Right ventricle myocardium inferior (tissue), 1 donor: ENCODE results near the gene HDDC3. TPM values are rescaled to one million over a fixed set of nuclear protein-coding genes. Genes with fewer than 3 reads are reported as not detected.

Experiments used
- ATAC-seq: fragments of 200-7000 bp; cut with Tn5 transposase; one replicate; pipeline ENCODE4 v1.9.1; 2020; ENCODE audit warnings: mild to moderate bottlenecking, moderate library complexity
- DNase-seq: peaks from one replicate; pipeline ENCODE4 v3.0.0; 2021; ENCODE audit errors: missing footprints
- intact Hi-C: fragments of 100-400 bp; cut with DNase I; formaldehyde crosslinking; loops from one replicate; pipeline ENCODE4 v1.11.0; 2022
- total RNA-seq: library from RNA; stranded (reverse); fragmentation: NEBNext Ultra II Directional; extraction: Animal tissue kit (Norgen Biotek cat#: 25700); gene quantifications from one replicate; pipeline ENCODE4 v1.2.1, GENCODE V29; 2021
- donor health status: DM: no; HTN: yes; CAD: no; lungs with severe emphysema.

Gene HDDC3
- total RNA-seq, 1 donor from 2014 or later = 18.9 TPM

DNA sequence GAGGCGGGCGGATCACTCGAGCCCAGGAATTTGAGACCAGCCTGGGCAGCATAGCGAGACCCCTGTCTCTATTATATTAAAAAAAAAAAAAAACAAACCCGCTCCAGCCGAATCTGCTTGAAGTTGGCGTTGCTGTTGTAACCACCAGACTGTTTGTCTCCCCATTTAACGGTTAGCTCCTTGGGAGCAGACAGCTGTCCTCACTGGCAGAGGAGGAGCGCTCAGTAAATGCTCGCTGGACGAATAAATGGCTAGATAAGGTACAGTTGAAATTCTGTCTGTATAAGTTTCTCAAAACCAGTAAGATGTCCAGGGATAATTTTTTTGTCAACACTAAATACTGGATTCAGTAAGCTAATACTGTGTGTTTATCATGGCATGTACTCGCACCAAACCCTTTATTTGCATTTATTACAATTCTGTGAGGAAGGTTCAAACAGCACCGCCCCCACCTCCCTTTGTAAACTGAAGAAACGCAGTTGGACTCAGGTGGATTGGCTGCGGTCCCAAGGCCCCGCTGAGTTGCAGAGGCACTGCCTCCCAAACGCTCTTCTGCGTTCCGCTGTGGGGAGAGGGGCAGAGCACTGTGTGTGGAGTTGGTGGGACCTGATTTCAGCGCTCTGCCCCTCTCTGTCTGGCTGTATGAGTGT, 23.4 kb upstream of the HDDC3 start:
- intact Hi-C loops = loop anchor here (5.0 to 10.0 kb wide), 3 partner anchors 37 to 317 kb away; partner anchors contain the start of genes PRC1 and VPS33B
- no peak for DNase-seq

GRCh38 chr15:90954712-90955623, 22.6 kb upstream of the HDDC3 start, which contains the start of gene RCCD1:
RCCD1 (plus strand) TSS chr15:90954884; CDS start chr15:90956735, 1,851 bp downstream.
- intact Hi-C loops = loop anchor here (5.0 to 10.0 kb wide), 3 partner anchors 37 to 317 kb away; partner anchors contain the start of genes PRC1 and VPS33B
- peak; percentile 98 for DNase-seq
- ATAC-seq = peak; percentile 93

More for the DNA sequence above, 23.4 kb upstream of the HDDC3 start:
- no peak for ATAC-seq

DNA sequence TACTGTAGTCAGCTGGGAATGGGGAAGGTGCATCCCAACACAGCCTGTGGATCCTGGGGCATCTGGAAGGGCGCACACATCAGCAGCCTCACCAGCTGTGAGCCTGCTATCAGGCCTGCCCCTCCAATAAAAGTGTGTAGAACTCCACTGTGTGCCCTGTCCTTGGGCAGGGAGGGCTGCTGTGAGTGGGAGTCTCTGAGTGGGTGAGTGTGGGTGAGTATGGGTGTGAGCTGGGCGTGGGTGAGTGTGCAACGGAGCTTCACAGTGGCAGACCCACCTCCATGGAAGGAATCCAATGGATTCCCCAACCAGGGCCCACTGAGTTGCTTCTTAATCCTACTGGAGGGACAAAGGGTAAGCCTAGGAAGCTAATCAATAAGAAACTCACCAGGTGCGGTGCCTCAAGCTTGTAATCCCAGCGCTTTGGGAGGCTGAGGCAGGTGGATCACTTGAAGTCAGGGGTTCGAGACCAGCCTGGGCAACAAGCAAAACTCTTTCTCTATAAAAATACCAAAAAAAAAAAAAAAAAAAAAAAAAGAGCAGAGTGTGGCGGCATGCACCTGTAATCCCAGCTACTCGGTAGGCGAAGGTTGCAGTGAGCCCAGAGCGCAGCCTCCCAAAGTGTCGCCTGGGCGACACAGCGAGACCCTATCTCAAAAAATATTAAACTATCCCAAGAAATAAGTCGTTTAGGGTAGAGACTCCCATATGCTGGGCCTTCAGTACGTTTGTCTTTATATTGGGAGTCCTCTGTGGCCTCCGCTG, 21.8 kb upstream of the HDDC3 start:
- ATAC-seq = no peak
- DNase-seq = no peak
- intact Hi-C loops = loop anchor here (10.0 kb wide), 1 partner anchor 71 kb away; the partner anchor contains the start of gene VPS33B

GRCh38 chr15:90952901-90953677, 20.7 kb upstream of the HDDC3 start:
- ATAC-seq (no peak), DNase-seq (no peak)
- intact Hi-C loops = loop anchor here (10.0 kb wide), 1 partner anchor 72 kb away; the partner anchor contains the start of gene VPS33B

DNA sequence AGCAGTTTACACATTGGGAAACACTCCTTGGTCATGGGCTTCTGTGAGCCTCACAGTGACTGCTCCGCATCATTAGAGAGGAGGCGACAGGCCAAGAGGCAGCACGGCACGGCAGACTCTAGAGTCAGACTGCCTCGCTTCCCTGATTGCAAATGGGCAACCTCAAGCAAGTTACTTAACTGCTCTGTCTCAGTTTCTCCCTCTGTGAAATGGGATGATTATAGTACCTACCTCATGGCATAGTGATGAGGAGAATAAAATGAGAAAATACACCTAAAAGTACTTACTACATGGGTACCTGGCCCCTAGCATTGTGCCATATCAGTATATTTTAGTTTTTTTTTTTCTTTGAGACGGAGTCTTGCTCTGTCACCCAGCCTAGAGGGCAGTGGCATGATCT, 18.3 kb upstream of the HDDC3 start:
- intact Hi-C loops = loop anchor here (10.0 kb wide), 1 partner anchor 74 kb away; the partner anchor contains the start of gene VPS33B
- no peak for ATAC-seq
- DNase-seq = no peak

GRCh38 chr15:90949979-90950675, 17.8 kb upstream of the HDDC3 start:
- intact Hi-C loops = loop anchor here (10.0 kb wide), 1 partner anchor 75 kb away; the partner anchor contains the start of gene VPS33B
- DNase-seq (no peak), ATAC-seq (no peak)

DNA sequence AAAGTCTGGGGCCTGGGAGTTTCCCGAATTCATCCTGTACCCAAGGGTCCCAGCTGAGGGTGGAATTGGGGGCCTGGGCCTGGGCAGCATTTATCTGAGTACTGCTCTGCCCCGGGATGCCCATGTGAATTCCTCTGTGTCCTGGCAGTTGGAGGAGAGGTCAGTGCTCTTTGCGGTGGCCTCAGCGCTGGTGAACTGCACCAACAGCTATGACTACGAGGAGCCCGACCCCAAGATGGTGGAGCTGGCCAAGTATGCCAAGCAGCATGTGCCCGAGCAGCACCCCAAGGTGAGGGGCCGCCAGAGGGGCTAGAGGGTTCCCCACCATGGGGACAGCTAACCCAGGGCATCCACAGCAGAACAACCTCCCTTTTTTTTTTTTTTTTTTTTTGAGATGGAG, 16.2 kb upstream of the HDDC3 start:
- DNase-seq = no peak
- no peak for ATAC-seq
- intact Hi-C loops = no loop called here

GRCh38 chr15:90947577-90948357, 15.4 kb upstream of the HDDC3 start:
- intact Hi-C loops = no loop called here
- DNase-seq (no peak), ATAC-seq (no peak)

- intact Hi-C loops = no loop called here
- DNase-seq = no peak
- ATAC-seq = no peak
Measured at GRCh38 chr15:90946941-90947576, 14.7 kb upstream of the HDDC3 start.

DNA sequence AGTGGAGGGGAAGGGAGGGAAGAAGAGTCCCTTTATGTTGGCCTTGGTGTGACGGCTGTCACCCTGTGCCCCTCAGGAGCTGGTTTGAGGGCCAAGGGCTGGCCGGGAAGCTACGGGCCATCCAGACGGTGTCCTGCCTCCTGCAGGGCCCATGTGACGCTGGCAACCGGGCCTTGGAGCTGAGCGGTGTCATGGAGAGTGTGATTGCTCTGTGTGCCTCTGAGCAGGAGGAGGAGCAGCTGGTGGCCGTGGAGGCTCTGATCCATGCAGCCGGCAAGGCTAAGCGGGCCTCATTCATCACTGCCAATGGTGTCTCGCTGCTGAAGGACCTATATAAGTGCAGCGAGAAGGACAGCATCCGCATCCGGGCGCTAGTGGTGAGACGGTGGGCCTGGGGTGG, 14.2 kb upstream of the HDDC3 start:
- no peak for DNase-seq

GRCh38 chr15:90945091-90945490, 12.7 kb upstream of the HDDC3 start:
- no peak for ATAC-seq
- intact Hi-C loops = no loop called here
- no peak for DNase-seq

More for the DNA sequence above, 14.2 kb upstream of the HDDC3 start:
- no peak for ATAC-seq
- intact Hi-C loops = no loop called here

GRCh38 chr15:90942354-90943120, 10.2 kb upstream of the HDDC3 start:
- DNase-seq (no peak), ATAC-seq (no peak)
- intact Hi-C loops = no loop called here

- no peak for ATAC-seq
- intact Hi-C loops = no loop called here
- no peak for DNase-seq
Measured at GRCh38 chr15:90941038-90941437, 8.7 kb upstream of the HDDC3 start.

GRCh38 chr15:90939756-90940155, 7.4 kb upstream of the HDDC3 start:
- ATAC-seq (no peak), DNase-seq (no peak)
- intact Hi-C loops = loop anchor here (10.0 kb wide), 1 partner anchor 1045 kb away; the partner anchor contains the start of gene AP3S2

DNA sequence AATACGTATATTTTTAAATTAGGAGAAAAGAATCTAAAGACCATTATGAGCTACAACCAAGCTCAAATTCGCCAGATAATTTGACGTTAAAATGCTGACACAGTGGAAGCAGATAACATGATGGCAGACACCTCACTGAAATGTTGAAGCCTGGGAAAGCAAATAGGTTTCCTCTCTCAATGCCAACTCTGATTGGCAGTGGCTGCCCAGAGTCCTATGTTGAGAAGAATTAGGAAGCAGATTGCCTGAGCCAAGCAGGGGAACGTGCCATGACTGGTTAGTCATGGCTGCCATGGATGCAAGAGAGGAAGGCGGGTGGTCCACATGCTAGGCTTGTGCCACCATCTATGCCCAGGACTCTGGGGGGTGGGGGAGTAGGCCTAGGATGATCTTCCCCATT, 5.9 kb upstream of the HDDC3 start:
- intact Hi-C loops = loop anchor here (10.0 kb wide), 1 partner anchor 1043 kb away; the partner anchor contains the start of gene AP3S2
- no peak for ATAC-seq
- DNase-seq = no peak
